T-helper 2 cell treated with Interferon-gamma antibody and Interleukin-4, amounts not matched to agents 5 μg/mL and 100 μg/mL, for 36 hours (primary cell): ENCODE measurements around the gene FAM180A.

ENCODE experiments used
- DNase-seq: peaks from one replicate; pipeline ENCODE4 v3.0.0; 2021; ENCODE audit warnings: low spot score
- H3K27ac Mint-ChIP-seq: one replicate; pipeline ENCODE4 v1.8.0; 2021; ENCODE audit warnings: mild to moderate bottlenecking, mixed read lengths
- H3K27me3 Mint-ChIP-seq: one replicate; pipeline ENCODE4 v1.8.0; 2021; ENCODE audit warnings: low read depth, mixed read lengths
- H3K36me3 Mint-ChIP-seq: one replicate; pipeline ENCODE4 v1.8.0; 2021; ENCODE audit warnings: low read depth, mixed read lengths
- H3K4me1 Mint-ChIP-seq: one replicate; pipeline ENCODE4 v1.8.0; 2021; ENCODE audit warnings: low read depth, mixed read lengths
- H3K4me3 Mint-ChIP-seq: one replicate; pipeline ENCODE4 v1.8.0; 2022; ENCODE audit warnings: mild to moderate bottlenecking, moderate library complexity, mixed read lengths
- H3K9me3 Mint-ChIP-seq: one replicate; pipeline ENCODE4 v1.8.0; 2021; ENCODE audit warnings: mixed read lengths

The FAM180A gene

GRCh38 chr7:135684699-135685098, 63.9 kb downstream of the FAM180A start:
- H3K27me3 Mint-ChIP-seq = no peaks in the 10 kb centered on the region

GRCh38 chr7:135684136-135684535, 64.5 kb downstream of the FAM180A start:
- no peak for DNase-seq
- Mint-ChIP-seq H3K4me3 (no peak overlapping the region), H3K9me3 (no peaks in the 10 kb centered on the region), H3K36me3 (peaks cover 1% of the 10 kb centered on the region), H3K27ac (no peak overlapping the region), H3K27me3 (no peaks in the 10 kb centered on the region), H3K4me1 (peaks cover 8% of the 10 kb centered on the region)

More at GRCh38 chr7:135684699-135685098, 63.9 kb downstream of the FAM180A start:
- no peaks in the 10 kb centered on the region for H3K9me3 Mint-ChIP-seq
- no peak overlapping the region for H3K4me3 Mint-ChIP-seq
- DNase-seq = no peak
- peaks cover 3% of the 10 kb centered on the region for H3K36me3 Mint-ChIP-seq
- peaks cover 8% of the 10 kb centered on the region for H3K4me1 Mint-ChIP-seq
- no peak overlapping the region for H3K27ac Mint-ChIP-seq

DNA sequence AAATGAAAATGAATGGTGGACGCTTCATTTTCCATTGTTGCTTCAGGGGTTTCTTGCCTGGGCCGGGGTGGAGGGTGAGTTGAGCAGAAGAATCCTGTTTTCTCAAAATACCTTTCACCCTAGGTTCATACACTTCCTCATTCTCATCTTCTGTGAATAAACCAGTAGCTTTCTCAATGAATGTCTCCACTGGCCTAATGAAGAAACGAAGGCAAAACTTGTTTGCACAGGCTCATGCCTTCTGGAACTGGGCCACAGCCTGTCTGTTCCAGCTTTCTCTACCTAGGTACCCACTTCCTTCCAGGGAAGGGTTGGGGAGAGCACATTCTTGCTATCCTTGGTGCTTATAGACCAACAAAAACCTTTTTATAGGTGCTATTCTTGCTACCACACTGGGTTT, 65.0 kb downstream of the FAM180A start:
- no peaks in the 10 kb centered on the region for H3K9me3 Mint-ChIP-seq
- no peak overlapping the region for H3K27ac Mint-ChIP-seq
- DNase-seq = no peak
- H3K4me1 Mint-ChIP-seq = peaks cover 12% of the 10 kb centered on the region
- H3K4me3 Mint-ChIP-seq = no peak overlapping the region
- H3K27me3 Mint-ChIP-seq = no peaks in the 10 kb centered on the region
- peaks cover 4% of the 10 kb centered on the region for H3K36me3 Mint-ChIP-seq

- Mint-ChIP-seq H3K9me3 (no peaks in the 10 kb centered on the region), H3K4me1 (peaks cover 12% of the 10 kb centered on the region), H3K36me3 (peaks cover 13% of the 10 kb centered on the region), H3K27ac (no peak overlapping the region), H3K4me3 (no peak overlapping the region), H3K27me3 (no peaks in the 10 kb centered on the region)
- no peak for DNase-seq
Measured at GRCh38 chr7:135682191-135682590, 66.4 kb downstream of the FAM180A start.

DNA sequence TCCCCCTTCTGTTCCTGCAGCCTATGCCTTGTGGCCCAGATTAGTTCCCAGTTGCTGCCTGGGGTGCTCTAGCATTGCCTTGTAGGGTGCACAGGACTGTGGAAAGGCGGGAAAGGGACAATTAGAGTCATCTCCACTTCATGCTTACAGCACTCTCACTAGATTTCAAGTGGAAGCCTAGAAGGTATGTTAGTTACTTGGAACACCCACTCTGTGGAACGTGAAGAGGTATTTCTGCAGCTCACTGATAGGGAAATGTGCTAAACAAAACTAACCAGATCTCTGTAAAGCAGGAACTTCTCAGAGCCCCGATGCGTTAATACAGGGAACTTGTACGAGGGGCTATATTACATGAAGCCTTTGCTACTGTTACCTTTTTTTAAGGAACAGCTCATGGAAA, 66.9 kb downstream of the FAM180A start:
- H3K4me1 Mint-ChIP-seq = peaks cover 12% of the 10 kb centered on the region
- H3K36me3 Mint-ChIP-seq = peaks cover 14% of the 10 kb centered on the region
- no peaks in the 10 kb centered on the region for H3K27me3 Mint-ChIP-seq
- DNase-seq = no peak
- no peaks in the 10 kb centered on the region for H3K9me3 Mint-ChIP-seq
- no peak overlapping the region for H3K4me3 Mint-ChIP-seq
- no peak overlapping the region for H3K27ac Mint-ChIP-seq
